Measurements from ENCODE around the gene DMKN.

The DMKN gene, protein sequence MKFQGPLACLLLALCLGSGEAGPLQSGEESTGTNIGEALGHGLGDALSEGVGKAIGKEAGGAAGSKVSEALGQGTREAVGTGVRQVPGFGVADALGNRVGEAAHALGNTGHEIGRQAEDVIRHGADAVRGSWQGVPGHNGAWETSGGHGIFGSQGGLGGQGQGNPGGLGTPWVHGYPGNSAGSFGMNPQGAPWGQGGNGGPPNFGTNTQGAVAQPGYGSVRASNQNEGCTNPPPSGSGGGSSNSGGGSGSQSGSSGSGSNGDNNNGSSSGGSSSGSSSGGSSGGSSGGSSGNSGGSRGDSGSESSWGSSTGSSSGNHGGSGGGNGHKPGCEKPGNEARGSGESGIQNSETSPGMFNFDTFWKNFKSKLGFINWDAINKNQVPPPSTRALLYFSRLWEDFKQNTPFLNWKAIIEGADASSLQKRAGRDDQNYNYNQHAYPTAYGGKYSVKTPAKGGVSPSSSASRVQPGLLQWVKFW

DNA sequence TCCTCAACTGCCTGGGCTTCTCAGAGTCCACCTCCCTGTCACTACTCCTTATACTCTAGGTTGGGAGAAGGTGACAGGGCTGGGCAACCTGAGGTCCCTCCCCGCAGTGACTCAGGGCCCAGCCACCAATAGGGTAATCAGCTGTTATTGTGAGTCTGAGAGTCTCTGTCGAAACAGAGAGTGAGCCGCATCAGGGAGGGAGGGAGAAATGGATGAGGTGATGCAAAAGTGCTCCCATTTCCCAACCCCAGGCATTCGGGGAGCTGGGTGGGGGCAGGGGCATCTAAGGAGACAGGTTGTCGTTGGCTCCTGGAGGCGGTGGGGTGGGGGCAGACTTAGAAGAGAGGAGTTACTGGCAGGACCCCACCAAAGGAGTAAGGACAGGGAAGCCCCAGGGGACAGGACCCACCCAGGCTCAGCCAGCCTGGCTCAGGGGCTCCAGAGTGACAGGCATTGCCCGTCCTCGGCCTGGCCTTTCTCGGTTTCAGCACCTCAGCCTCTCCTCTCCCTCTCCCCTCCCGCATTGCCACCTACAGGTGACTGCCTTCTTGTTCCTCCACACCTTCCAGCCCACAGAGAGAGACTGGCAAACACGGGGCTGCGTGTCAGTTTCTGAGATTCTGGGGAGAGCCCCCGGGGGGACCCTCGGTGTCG, at the start of gene DMKN:
TSS of gene DMKN (minus strand) at position 22 of the 654 bp plus-strand sequence. CDS start 174 bp downstream, outside the sequence.
- FAIRE-seq, result no peak

DNA sequence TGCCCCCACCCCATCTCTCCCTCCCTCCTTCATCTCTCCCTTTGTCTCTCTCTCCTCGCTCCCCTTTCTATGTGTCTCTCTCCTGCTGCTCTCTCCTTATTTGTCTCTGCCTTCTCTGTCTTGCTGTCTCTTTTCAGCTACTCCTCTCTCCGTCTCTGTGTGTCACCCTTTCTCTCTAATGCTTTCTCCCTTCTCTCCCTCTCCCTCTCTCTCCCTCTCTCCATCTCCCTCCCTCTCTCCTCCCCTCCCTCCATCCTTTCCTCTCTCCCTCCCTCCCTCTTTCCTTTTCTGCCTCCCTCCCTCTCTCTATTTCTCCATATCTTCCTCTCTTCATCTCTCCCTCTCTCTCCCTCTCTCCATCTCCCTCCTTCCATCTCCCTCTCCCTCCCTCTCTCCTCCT, 49.3 kb upstream of the DMKN start:
- no peak for FAIRE-seq

DNA sequence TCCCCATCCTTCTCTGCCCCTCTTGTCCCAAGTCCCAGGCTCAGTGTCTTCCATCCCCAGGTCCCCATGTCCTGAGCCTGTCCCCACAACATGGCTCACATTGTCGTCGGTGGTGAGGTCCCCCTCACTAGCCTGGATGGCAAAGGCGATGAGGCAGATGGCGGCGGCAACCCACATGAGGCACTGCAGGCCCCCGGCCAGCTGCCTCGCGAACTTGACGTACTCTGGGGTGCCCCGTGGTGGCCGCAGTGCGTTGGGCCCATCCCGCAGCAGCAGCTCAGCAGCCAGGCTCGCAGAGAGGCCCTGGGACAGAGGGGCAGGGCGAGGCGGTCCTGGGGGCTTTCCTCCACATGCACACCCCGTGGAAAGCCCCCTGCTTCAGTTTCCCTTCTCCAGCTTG, 48.9 kb upstream of the DMKN start:
- no peak for FAIRE-seq

DNA sequence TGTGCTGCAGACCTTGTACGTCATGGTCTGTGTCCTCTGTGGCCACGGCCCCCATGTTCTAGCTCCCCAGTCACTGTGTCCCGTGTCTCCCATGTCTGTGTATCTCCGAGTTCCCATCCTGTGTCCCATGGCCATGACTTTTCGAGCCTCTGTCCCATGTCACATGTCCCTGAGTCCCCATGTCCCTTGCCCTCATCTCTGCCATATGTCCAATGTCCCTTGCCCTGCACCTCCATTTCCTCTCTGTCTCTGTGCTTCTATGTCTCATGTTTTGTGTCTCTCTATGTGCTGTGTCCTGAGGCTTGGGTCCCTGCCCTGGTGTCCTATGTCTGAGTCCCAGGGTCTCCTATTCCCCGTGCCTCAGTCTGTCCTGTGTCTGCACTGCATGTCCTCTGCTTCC, 48.0 kb upstream of the DMKN start:
- FAIRE-seq, result no peak

DNA sequence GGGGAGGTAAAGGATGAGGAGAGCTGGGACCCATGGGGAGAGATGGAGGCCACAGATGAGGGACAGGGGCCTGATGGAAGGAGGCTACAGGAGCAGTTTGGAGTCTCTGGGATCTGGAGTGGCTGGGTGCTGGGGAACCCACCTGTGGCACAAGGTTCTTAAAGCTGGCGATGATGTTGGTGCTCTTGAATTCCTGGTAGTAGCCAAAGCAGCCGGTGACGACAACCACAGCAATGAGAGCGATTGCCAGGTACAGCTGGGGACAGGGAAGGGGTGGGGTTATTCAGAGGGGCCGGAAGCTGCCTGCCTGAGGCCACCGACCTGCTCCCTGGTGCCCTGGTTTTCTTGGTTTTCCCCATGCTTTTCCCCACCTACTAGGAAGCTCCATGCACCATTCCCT, 47.2 kb upstream of the DMKN start:
- FAIRE-seq, result no peak

DNA sequence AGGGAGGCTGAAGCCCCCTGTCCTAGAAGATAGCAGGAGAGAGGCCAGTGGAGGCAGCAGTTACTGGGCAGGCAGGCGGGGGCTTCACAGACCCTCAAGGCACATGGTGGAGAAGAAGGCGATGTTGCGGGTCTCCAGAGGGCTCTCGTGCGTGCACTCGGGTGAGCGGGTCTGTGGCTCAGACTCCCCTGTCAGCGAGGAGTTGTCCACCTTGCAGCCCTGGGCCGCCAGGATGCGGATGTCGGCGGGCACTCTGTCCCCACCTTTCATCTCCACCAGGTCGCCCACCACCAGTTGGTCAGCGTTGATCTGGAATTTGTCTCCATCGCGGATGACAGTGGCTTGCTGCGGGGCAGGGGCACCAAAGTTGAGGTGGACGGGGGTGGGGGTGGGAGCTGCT, 46.8 kb upstream of the DMKN start:
- no peak for FAIRE-seq

DNA sequence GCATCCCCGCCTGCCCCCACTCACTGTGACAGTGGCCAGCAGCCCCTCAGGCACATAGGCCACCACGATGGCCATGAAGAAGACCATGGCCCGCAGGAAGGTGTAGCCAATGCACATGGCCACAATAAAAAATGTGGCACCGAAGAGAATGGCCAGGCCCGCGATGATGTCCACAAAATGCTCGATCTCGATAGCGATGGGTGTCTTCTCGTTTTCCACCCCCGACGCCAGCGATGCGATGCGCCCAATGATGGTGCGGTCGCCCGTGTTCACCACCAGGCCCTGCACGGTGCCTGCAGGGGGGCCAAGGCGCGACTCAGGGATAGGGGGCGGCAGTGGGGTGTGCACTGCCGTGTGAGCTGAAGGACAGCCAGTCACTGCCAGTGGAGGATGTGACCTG, 46.3 kb upstream of the DMKN start:
- FAIRE-seq, result no peak

DNA sequence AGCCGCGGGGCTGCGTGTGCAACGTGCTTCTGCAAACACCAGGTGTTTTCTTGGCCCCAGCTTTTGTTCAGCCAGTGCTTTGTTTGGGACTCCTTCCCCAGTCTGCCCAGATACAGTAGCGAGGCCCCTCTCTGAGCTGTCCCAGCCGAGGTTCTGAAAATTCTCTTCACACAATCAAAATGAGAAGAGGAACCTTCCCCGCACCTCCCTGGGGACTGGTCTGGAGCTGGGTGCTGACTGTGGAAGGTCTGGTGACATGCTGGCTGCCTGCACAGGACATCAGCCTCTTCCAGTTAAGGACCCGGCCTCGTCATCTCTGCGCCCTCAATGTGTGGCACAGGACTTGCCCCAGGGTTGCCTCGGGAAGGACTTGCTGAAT, 45.8 kb upstream of the DMKN start:
- no peak for FAIRE-seq

DNA sequence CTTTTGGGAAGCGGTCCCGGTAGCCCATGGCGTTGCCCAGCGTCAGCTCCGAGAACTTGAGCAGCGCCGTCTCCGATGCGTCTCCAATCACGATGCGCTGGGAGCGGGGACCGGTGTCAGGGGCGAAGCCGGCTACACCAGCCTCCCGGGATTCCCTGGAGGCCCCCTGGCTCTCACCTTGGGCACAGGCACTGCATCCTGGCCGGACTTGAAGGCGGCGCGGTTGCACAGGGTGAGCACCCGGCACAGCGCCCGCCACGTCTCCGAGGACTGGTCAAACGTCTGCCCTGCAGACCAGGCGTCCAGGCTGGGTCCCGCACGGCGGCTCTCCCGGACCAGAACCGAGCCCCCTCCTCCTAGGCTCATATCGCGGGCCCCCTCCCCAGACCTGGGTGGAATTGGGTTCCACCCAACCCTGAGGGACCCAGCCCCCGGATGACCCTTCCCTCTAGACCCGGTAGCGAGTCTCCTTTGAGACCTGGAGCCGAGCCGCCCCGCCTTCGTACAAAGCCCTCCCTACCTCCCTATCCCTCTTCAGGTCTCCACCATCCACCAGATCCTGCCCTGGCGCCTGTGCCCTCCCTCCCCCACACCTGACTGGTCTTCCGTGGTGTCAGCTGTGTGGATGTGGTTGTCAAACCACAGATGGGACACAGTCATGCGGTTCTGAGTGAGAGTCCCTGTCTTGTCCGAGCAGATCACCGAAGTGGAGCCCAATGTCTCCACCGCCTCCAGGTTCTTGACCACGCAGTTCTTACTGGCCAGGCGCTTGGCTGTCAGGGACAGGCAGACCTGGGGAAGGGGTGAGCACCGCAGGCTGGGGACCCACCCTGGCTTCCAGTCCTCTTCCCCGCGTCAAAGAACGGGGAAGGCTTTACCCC, 45.2 kb upstream of the DMKN start:
- FAIRE-seq, result no peak

DNA sequence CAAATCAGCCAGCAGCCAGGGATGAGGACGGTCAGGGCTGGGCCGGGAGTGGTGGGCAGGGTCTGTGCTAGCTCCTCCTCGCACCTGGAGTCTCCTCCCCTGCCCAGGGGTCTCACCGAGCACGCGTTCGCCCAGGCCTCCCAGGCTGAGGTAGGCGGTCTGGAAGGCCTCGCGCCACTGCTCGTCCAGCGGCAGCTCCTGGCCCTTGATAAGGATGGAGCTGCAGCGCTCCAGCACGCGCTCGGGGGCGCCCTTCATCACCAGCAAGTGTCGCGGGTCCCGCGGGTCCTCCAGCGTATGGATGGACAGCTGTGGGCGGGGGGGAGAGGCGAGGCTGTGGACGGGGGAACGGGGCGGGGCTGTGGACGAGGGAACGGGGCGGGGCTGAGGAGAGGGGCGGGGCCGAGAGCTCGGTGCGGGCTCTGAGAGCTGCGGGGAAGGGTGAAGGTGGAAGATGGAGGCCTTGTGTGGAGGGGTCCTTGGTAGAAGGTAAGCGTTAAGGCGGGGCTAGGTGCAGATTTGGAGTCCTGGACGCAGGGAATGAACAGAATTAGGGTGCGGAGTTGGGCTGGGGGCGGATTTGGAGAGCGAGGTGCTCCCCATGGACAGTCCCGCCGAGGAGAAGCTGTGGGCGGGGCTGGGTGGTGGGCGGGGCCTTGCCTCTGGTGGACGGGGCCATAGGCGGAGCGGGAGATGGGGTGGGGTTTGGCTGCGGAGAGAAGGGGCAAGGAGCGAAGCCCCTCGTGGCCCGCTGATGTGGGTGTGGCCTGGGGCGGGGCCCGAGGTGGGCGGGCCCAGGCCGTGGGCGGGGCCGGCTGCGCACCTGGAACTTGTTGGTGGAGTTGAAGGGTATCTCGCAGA, 44.3 kb upstream of the DMKN start:
- no peak for FAIRE-seq

DNA sequence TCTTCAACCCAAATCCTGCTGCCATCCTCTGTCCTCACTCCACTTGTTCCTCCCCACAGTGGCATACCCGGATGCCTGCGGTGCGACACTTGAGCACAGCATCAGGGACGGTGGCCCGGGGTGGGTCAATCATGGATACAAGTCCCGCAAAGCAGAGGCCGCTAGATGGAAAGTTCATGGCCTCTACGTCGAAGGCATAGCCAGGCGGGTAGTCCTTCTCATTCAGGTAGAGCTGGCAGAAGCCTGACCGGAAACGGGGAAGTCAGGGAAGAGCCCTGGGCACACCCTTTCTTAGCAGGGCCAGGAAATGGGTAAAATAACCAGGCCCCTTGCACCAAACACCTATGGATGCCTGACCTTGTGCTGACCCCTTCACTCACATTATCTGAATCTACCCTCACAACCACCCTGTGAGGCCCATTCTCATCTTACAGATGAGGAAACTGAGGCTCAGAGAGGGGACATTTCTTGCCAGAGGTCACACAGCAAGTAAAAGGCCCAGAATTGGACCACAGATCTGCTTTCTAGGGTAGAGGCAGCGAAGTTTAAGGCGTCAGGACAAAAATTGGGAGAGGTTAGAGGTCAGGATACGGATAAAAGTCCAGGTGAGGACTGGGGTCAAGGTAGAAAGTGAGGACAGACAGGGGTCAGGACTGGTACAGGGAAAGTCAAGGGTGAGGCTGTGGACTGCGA, 43.5 kb upstream of the DMKN start:
- FAIRE-seq, result no peak

DNA sequence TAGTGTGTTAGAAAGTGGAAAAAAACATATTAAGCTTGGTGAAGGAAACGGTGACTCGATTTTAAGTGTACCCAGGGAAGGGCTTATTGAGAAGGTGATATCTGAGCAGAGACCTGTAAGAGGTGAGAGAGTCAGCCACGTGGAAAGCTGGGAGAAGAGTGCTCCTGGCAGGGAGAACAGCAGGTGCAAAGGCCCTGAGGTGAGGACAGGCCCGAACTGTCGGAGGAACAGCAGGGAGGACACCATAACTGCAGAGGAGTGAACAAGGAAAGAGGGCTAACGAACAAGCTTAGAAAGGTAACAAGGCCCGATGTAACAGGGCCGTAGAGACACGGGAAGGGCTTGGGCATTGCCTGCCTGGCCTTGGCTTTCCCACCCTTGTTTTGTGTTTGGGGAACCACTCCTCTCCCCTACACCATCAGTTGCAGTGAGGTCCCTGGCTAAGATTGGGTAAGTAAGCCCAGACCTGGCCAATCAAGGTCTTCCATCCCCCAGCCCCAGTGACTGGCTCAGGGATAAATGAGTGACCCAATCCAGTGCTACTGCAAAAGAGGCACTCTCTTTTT, 42.7 kb upstream of the DMKN start:
- no peak for FAIRE-seq

DNA sequence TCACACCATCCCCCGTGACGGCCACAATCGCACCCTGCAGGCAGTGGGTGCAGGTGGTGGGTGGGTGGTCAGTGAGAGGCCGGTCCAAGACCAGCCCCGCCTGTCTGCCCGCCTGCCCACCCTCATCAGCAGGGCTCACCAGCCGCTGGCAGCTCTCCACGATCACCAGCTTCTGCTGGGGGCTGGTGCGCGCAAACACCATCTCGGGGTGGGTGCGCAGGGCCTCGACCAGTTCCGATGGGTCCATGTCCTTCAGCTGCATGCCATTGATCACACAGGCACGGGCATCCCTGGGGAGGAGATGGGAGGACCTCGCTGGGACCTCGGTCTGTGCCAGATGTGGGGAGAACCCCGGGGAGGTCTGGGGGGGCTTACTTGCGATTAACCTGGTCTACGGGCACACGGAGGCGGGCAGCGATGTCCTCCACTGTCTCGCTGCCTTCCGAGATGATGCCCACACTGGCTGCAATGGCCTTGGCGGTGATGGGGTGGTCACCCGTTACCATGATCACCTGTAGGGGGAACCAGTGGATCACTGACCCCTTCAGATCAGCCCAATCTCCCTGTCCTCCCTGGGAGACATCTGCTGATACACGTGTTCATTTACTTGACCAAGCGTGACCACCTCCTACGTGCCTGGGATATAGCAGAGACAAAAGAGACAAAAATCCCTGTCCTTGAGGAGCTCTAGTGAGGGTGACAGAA, 42.0 kb upstream of the DMKN start:
- no peak for FAIRE-seq

DNA sequence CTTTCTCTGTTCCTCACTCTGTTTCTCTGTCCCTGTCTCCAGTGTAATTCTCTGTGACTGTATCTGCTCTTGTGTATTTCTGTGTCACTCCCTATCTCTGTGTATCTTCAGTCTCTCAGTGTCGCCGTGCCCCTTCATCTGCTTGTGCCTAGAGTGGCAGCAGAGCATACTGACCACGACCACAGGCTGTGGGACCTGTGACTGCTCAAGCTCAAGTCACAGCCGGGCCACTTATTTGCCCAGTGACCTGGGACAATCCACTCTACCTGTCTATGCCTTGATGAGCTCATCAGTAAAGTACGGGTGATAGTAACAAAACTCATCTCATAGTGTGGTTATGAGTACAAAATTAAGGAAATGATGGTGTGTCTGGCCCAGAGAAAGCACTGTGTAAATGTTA, 40.6 kb upstream of the DMKN start:
- FAIRE-seq, result no peak

DNA sequence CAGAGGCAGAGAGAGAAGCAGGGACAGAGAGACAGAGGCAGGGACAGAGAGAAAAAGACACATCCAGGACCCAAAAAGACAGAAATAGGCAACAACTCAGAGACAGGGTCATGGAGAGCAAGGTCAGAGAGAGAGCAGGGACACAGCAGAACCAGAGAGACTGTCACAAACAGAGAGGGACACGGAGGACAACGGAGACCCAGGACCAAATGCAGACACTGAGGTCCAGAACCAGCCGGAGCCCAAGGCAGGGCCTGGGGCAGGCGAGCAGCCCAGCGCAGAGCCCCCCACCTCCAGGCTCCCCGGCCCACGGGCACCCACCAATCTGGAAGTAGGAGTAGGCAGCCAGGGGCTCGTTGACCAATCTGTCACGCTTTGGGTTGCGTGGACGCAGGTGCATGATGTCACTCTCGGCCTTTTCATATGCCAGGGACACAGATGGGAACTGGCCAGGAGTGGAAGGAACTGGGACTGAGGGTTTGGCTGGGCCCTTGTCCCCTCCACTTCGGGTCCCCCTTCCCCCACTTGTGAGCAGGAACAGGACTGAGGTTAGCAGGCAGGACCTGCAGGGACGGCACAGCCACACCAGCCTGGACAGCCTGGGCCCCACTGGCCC, 40.0 kb upstream of the DMKN start:
- FAIRE-seq, result no peak

DNA sequence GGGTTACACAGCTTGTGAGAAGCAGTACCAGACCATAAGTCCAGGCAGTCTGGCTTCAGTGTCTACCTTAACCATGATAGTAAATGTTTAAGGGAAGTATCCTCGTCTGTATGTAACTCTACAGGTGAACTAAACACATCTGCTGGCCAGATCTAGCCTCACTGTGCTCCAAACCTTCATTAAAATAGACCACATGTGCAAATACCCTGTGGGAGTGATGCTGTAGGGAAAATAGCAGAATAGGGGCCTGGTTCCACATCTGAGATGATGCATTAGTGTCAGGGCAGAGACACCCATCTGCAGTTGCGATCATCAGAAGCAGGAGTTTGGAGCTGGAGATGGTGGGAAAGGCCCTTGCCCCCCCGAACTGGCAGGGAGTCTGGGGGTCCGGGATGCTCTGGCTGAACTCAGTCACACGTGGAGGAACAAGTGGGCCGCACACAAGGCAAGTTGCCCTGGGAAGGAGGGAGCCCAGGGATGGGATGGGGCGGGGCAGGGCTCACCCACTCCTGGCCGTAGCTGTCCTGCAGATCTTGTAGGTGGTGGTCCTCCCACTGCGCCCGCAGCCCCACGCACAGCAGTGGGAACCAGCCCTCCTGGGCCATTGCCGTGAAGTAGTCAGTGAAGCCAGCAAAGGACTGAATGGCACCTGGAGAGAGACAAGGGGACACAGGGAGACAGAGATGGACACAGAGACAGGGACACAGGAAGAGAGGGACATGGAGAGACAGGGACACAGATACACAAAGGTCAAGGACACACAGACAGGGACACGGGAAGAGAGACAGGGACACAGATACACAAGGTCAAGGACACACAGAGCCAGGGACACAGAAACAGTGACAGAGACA, 39.3 kb upstream of the DMKN start:
- FAIRE-seq, result no peak

DNA sequence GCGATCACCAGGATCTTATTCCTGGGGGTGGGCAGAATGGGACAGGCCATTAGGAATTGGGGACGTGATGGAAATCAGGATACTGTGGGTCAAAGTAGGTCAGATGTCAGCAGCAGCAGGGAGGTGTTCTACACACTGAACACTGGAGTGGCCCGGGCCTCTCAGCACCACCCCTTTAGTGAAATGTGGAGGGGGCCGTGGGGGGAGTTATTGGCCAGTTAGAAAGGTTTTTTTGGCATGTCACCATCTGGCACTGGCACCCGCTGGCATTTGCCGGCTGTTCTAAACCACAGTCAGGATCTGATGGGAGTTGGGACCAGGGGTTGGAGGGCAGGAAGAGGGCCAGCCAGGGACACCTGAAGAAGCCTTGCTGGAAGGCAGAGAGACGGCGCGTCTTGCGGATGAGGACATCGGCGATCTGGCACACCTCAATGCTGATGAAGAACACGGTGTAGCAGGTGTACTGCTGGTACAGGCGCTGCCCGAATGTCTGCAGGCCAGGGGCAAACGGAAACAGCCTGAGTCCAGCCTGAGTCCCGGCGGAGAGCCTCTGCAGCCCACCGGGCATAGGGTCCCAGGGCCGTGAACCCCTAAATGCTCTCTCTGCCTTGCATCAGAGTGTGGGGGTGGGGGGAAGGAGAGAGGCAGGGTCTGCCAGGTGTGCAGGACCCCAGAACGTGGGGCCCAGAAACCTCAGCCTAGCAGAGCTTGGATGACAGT, 37.8 kb upstream of the DMKN start:
- FAIRE-seq, result no peak

DNA sequence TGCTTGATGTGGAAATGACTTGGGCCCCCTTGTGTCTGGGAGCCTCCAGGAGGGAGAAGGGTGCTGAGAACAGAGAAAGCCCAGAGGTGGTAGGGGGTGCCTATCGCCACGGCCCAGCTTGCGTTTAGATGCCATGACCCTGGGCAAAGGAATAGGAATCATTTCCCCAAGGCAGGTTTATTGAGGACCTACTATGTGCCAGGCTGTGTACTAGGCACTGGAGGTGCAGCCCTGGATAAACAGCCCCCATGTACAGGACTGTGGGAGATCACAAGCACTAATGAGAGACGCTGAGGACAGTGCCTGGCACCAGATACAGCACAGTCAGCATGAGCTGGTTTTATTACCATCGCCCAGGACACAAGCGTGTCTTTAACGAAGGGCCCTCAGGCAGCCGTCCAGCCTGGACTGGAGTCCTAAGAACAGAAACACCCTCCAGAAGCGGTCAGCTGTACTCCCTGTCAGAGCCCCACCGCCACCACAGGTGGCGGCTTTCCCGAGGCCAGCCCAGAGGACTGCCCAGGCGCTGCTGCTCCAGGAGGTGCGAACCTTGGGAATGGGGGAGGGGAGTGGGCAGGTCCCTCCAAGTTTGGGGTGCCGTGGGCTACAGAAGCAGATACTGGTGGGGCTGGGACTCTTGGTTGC, 36.6 kb upstream of the DMKN start:
- FAIRE-seq, result no peak

All from endometrium (tissue), 2 donors.